Measurements from ENCODE around the gene RBM14.
A peak's percentile ranks its signal among the peaks of the same experiment; 100 is the strongest.
"Not testable (repeated sequence)": the region's sequence is repeated elsewhere in the genome, so short reads cannot be mapped to it uniquely, and the experiment has no call there.

Gene RBM14

GRCh38 chr11:66598993-66599392 lies 17.4 kb upstream of the RBM14 start:
- no peak for DNase-seq

DNA sequence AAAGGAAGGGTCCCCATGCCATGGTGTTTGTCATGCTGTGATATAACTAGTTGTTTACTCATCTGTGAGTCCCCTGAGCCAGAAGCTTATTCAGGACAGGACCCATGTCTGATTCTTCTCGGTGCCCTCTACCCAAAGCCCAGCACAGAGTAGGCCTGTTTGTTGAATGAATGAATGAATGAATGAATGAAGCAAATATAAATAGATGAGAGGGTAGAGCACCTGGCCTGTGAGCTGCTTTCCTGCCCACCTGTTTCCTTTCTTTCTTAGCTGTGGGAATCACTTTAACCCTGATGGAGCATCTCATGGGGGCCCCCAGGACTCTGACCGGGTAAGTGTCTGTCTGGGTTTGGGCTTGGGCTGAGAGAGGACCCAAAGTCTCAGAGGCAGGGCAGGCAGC lies 16.2 kb upstream of the RBM14 start:
- DNase-seq = no peak

DNA sequence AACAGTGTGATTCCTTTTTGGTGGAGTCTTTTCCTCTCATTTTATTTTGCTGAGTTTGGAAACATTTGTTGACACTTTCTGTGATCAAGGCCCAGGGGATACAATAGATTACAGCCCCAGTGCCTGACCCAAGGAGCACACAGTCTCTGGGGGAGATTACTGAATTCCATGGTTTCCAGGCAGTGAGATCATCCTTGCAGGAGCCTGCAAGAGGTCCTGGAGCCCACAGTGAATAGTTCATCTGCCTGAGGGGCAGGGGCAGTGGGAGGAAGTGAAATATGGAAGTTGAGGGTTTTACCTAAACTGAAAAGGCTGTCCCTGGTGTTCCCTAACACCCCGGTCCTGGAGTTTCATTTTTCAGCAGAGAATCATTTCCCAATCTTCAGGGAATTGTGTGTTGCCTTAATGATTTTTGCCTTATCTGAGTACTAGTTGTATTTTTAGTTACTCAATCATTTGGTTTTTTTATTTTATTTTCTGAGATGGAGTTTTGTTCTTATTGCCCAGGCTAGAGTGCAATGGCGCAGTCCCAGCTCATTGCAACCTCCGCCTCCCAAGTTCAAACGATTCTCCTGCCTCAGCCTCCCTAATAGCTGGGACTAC lies 15.7 kb upstream of the RBM14 start:
- DNase-seq = no peak

GRCh38 chr11:66603072-66603471 lies 13.4 kb upstream of the RBM14 start:
- DNase-seq = no peak

DNA sequence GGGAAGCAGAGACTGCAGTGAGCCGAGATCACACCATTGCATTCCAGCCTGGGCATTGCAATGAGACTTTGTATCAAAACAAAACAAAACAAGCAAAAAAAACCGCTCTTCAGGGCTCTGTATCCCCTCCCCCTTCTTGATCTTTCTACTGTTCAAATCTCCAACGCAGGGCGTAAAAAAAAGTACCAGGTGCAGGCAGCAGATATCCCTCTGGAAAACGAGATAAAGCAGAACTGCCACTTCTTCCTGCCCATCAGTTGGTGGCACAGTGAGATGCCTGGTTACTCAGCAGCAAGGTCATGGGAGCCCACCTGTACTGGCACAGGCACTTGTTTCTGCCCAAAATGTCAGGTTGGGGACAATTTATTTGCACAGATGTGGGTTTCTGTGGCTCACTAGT lies 12.3 kb upstream of the RBM14 start:
- DNase-seq = no peak

GRCh38 chr11:66606608-66607007 lies 9.8 kb upstream of the RBM14 start:
- DNase-seq = not testable (repeated sequence)

DNA sequence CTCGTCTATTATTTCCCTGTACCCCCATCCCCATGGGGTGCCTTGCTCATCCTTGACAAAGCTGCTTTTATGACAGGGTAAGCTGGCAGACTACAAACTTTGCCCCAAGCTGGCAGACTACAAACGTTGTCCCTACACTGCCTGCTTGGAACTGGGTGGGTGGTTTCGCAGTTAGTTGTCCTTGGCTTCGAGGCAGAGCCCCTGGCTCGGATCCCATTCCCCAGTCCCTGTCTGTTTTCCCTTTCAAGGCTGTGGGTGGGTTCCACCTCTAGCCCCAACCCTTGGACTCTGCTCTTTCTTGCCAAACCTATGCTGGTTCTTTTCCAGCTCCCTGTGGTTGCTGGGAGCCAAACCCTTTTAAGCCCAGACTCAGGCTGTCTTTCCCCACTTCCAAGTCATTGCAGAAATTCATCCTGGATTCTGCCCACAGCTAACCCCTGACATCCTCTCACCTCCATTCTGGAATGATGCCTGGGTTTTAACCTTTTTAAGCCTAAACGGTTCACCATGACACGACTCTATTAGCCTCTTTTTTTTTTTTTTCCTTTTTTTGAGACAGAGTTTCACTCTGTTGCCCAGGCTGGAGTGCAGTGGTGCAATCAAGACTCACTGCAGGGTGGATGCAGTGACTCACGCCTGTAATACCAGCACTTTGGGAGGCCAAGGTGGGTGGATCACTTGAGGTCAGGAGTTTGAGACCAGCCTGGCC lies 9.2 kb upstream of the RBM14 start:
- DNase-seq = peak in 1 of 2 donors; percentile 16

GRCh38 chr11:66609721-66610617 lies 6.5 kb upstream of the RBM14 start:
- DNase-seq = no peak

DNA sequence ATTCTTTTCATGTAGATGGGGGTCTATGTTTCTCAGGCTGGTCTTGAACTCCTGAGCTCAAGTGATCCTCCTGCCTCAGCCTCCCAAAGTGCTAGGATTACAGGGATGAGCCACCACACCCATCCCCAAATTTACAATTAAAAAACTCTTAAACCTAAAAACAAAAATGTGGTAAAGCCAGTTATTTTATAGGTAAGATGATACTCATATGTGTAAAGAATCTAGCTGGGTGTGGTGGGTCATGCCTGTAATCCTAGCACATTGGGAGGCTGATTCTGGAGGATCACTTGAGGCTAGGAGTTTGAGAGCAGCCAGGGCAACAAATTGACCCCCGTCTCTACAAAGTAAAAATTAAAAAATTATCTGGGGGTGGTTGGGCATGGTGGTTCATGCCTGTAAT lies 4.0 kb upstream of the RBM14 start:
- DNase-seq = no peak

DNA sequence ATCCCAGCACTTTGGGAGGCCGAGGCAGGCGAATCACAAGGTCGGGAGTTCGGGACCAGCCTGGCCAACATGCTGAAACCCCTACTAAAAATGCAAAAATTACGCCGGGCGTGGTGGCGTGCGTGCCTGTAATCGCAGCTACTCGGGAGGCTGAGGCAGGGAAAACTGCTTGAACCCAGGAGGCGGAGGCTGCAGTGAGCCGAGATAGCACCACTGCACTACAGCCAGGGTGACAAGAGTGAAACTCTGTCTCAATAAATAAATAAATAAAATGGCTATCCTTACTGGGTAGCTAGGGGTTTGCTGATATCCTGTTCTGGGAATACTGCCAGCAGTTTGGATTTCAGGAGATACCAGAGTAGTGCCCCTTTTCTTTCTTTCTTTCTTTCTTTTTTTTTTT lies 2.4 kb upstream of the RBM14 start:
- DNase-seq = no peak

DNA sequence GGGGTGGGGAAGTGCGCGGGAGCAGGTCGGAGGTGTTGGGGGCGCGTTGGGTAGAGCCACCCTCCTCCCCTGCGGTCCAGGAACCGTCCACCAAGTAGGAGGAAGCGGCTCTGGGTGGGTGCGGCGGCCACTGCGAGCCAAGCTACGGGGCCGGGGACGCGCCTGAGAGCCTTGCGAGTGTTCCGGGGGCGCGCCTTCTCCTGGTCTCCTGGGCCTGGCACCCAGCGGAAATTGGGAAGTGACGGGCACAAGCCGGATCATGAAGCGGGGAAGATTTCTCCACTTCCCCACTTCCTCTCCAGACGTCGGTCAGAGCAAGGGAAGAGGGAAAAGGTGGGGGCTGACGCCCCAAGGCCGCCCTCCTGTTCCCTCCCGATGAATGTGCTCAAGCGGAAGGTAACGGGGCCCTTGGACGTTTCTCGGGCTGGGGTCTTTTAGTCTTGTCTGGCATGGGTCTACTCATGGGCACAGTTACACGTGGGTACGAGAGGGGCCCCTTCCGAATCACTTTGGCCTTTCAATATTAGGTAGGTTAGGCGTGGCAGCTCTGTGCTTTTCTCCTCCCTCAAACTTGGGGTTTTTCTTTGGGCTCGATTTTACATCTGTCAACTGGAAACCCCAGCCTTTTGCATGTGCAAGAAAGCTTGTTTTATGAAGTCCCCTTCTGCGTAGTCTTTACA lies 865 bp downstream of the RBM14 start:
- peak; percentile 27 to 62 for DNase-seq

GRCh38 chr11:66619080-66619554 lies 2.7 kb downstream of the RBM14 start:
- DNase-seq = peak; percentile 61 to 83

GRCh38 chr11:66624450-66624849 lies 8.0 kb downstream of the RBM14 start:
- no peak for DNase-seq

- DNase-seq = no peak
These were observed 8.8 kb downstream of the RBM14 start for GRCh38 chr11:66625041-66625751.

- no peak for DNase-seq
These were observed 9.3 kb downstream of the RBM14 start for GRCh38 chr11:66625752-66626149.

- no peak for DNase-seq
These were observed 10.0 kb downstream of the RBM14 start for GRCh38 chr11:66626382-66626781.

DNA sequence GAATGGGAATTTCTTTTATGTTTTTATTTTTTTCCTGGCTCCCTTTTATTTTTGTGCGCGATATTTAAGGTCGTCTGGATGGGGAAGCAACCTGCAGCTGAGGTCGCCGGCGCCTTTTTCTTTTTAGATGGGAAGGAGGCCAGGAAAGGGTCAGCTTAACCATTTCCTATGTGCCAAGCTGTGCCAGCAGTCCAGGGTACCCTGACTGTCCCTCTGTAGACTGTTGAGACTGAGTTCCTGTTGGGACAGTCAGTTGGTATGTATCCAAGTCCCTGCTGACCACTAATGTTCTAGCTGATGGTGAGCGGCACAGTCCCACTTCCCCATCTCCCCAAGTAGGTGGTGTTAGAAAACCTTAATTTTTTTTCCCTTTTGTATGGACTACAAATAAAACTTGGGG lies 10.5 kb downstream of the RBM14 start:
- no peak for DNase-seq

GRCh38 chr11:66628061-66628603 lies 11.7 kb downstream of the RBM14 start:
- no peak for DNase-seq

DNA sequence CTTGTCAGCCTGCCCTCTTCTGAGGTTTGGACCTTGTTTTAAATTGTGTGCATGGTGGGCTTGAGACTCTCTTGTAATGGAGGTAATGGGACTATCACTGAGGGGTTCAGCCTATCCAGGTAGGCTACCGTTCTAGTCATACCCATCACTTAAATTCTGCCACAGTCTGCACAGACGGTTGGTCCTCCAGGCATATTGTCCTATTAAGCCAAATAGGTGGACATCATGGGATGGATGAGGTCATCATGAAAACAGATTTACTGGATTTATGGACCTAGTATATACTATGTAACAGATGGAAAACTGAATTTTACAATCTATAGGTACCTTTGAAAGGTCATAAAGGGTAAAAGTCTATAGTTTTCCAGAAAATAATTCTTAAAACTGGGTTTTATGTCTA lies 12.9 kb downstream of the RBM14 start:
- no peak for DNase-seq

DNA sequence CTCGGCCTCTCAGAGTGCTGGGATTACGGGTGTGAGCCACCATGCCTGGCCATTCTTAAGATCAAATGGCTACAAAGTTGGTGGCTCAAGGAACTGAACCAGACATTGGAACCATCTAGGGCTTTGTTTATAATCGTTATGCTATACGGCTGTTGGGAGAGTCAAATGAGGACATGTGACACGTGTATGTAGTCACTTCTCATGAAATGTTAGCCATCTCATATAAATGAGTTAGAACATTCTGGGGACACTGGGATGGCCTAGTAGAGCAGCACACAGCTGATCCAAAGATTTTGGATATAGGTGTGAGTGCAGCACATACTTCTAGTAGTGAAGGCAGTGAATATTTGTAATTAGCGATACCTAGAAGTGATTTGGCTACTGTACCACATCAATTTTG lies 15.5 kb downstream of the RBM14 start:
- DNase-seq = no peak

- DNase-seq = no peak
These were observed 16.5 kb downstream of the RBM14 start for GRCh38 chr11:66632952-66633351.

GRCh38 chr11:66636411-66636810 lies 20.0 kb downstream of the RBM14 start:
- DNase-seq = no peak
